Measurements from ENCODE around the gene ASB10.

The ASB10 gene, protein sequence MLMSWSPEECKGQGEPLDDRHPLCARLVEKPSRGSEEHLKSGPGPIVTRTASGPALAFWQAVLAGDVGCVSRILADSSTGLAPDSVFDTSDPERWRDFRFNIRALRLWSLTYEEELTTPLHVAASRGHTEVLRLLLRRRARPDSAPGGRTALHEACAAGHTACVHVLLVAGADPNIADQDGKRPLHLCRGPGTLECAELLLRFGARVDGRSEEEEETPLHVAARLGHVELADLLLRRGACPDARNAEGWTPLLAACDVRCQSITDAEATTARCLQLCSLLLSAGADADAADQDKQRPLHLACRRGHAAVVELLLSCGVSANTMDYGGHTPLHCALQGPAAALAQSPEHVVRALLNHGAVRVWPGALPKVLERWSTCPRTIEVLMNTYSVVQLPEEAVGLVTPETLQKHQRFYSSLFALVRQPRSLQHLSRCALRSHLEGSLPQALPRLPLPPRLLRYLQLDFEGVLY

DNA sequence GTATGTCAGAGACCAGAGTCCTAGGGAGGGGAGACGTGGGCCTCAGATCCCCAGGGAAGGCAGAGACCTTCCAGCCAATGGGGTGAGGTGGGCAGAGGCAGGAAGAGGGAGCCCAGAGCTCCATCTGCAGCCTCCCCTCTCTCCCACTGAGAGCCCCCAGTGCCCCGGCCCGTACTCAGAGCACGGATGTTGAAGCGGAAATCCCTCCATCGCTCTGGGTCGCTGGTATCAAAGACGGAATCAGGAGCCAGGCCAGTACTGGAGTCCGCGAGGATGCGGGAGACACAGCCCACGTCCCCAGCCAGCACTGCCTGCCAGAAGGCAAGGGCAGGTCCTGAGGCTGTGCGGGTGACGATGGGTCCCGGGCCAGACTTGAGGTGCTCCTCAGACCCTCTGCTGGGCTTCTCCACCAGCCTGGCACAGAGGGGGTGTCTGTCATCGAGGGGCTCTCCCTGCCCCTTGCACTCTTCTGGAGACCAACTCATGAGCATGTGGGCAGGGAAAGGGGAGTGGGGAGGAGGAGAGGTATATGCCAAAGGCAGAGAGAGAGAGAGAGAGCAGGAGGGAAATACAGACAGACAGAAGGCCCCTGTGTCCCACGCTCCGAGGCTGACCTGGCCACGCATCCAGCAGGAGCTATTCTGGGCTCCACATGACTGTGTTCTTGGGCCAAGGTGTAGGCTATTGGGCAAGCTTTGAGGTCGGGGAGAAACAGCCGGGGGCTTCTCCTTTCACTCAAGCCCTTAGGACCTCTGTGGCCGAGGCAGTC is at the start of gene ASB10:
TSS of gene ASB10 (minus strand) at position 611 of the 769 bp plus-strand sequence. CDS start at position 491, 120 bp downstream.
- no peak for DNase-seq

DNA sequence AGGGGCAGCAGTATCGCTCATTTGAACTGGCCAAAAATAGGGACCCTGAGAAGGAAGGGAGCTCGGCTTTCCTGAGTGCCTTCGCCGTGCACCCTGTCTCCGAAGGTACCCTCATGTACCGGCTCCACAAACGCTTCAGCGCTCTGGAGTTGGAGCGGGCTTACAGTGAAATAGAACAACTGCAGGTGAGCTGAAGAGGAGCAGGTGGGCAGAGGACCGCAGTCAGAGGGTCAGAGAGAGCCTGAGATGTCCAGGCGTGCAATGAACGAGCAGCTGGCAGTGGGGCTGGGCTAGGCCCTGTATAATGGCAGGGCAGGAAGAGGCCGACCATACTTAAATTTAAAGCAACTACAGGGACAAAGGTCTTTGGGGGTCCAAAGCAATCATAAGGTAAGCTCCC is 49.4 kb upstream of the ASB10 start:
- DNase-seq: peak; percentile 36

DNA sequence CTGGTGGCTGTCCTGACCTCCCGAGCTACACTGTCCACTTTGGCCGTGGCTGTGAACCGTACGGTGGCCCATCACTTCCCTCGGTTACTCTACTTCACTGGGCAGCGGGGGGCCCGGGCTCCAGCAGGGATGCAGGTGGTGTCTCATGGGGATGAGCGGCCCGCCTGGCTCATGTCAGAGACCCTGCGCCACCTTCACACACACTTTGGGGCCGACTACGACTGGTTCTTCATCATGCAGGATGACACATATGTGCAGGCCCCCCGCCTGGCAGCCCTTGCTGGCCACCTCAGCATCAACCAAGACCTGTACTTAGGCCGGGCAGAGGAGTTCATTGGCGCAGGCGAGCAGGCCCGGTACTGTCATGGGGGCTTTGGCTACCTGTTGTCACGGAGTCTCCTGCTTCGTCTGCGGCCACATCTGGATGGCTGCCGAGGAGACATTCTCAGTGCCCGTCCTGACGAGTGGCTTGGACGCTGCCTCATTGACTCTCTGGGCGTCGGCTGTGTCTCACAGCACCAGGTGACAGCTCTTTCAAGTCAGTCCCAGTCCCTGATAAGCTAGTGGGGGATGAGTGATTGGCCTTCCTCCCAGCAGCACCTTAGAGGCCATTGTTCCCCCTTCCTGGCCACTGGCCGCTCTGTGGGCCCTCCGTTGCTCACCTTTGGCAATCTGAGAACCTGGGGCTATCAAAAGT is 48.2 kb upstream of the ASB10 start:
- DNase-seq: peak; percentile 42

DNA sequence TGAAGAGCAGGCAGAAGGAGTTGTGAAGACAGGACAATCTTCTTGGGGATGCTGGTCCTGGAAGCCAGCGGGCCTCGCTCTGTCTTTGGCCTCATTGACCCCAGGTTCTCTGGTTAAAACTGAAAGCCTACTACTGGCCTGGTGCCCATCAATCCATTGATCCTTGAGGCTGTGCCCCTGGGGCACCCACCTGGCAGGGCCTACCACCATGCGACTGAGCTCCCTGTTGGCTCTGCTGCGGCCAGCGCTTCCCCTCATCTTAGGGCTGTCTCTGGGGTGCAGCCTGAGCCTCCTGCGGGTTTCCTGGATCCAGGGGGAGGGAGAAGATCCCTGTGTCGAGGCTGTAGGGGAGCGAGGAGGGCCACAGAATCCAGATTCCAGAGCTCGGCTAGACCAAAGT is 46.8 kb upstream of the ASB10 start:
- DNase-seq: peak; percentile 40

DNA sequence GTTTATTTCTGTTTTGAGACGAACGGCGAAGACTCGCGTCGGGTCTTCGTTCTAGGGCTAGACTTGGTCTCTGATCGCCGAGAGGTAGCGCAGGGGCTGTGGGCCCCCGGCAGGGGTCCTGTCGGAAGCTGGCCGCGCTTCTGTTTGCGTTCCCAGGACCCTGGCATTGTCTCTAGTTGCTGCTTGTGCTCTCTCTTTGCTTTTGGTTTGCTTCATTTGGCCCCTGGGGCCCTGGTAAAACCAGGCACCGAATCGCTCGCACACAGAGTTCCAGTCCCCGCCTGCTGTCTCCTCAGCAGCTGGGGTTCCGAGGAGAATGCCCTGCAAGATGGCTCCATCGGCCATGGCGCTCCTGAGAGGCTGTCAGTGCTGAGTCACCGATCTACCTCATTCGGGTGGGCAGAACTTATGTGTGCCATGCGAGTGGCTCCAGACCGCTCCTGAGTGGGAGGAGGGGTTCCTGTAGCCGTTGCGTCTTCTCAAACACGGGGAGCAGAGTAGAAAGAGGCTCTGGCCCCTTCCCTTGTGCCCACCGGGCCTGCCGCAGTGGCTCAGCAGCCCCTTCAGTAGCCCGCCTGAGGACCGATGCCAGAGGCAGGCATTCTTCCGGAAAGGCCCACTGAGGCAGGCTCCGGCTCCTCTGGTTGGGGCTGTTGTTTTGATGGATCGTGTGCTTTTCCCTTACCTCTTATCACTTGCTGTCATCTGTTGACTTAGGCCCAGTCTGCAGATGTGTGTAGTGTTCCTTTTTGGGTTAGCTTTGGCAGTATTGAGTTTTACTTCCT is 46.1 kb upstream of the ASB10 start:
- DNase-seq: peak; percentile 46

DNA sequence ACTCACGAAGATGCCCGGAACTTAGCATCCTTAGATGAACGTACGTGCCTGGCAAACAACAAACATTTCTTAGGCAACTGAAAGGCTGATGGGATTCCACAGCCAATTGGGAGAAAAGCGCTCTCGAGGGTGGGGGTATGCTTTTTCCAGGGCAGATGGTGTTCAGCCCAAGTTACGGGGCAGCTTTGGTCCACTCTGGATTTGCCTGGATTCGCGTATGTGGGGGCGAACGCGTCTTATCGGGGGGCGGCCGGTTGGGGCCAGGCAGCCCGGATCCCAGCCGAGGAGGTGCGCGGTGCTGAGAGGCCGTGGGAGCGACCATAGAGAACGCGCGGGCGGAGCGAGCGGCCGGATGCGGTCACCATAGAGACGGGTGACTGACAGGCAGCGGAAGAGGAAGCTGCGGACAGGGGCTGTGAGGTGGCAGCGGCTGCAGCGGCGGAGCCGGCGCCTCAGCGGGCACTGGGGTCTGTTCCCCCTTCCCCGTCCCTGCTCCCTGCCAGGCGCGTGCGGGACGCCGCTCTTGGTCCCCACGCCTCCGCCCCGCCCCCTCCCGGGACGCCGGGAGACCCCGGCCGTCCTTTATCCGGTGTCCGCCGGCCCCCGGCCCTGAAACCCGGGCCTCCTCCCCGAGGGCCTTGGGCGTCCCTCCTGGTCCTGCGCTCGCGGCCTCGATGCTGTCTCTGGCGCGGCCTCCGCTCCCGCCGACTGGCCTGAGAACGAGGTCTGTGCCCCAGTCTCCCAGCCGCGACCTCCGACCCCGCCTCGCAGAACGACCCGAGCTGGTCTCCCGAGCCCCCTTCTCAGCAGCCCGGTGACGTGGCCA is 45.3 kb upstream of the ASB10 start, which contains the start of gene CHPF2:
TSS of gene CHPF2 (plus strand) at position 393 of the 826 bp plus-strand sequence. CDS start 1,529 bp downstream, outside the sequence.
- DNase-seq: peak; percentile 93

DNA sequence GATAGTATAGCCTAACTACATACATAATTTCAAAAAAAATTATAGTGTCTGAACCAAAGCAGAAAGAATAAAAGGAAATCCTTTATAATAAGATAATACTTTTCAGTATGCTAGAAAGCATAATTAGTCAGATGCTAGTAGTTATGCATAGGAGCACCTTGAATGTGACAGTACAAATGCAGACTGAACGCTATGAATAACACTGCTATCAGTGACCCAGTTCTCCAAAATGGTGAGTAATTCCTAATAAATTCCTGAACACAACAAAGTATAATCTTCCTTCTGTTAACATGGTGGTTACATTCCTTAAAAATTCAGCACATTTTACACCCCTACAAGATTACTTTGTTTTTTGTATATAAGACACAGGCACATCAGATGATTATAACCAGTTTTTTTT is 44.0 kb upstream of the ASB10 start:
- DNase-seq: no peak

DNA sequence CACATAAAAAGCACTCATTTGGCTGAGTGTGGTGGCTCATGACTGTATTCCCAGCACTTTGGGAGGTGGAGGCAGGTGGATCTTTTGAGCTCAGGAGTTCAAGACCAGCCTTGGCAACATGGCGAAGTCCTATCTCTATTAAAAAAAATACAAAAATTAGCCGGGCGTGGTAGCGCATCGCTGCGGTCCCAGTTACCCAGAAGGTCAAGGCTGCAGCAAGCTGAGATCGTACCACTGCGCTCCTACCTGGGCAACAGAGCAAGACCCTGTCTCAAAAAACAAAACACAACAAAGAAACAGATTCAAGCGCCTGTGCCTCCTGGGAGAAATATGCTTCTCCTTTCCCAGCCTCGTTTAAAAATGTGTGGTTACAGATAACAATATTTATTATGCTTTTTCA is 42.2 kb upstream of the ASB10 start:
- DNase-seq: no peak

DNA sequence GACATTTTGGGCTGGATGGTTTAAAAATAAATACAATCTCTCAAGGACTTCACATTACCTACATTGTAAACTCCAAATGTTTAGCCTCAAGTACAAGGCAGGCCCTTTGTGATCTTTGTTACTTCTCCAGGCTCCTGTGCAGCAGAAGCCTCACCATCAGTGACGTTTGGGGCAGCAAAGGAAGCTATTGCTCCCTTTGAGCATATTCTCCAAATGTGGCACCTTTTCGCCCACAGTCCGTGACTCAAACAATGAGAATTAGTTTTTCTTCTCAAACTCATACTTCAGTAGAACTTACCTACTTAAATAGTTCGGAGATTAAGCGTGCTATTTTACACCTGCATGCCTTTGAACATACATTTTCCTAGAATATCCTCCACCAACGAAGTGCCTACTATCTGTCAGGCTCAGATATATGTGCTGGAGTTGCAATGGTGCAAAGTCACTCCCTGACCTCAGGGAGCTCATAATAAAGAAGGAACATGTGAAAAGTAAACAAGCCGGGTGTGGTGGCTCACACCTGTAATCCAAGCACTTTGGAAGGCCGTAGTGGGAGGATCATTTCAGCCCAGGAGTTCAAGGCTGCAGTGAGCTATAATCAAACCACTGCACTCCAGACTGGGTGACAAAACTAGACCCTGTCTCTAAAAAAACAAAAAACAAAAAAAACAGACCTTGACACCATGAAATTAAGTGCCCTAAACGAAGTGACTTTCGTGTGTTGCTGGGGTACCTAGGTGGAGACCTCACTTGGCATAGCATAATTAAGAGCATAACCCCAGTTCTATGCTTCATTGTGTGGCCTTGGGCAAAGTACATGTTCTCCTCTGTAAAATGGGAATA is 41.2 kb upstream of the ASB10 start:
- no peak for DNase-seq

DNA sequence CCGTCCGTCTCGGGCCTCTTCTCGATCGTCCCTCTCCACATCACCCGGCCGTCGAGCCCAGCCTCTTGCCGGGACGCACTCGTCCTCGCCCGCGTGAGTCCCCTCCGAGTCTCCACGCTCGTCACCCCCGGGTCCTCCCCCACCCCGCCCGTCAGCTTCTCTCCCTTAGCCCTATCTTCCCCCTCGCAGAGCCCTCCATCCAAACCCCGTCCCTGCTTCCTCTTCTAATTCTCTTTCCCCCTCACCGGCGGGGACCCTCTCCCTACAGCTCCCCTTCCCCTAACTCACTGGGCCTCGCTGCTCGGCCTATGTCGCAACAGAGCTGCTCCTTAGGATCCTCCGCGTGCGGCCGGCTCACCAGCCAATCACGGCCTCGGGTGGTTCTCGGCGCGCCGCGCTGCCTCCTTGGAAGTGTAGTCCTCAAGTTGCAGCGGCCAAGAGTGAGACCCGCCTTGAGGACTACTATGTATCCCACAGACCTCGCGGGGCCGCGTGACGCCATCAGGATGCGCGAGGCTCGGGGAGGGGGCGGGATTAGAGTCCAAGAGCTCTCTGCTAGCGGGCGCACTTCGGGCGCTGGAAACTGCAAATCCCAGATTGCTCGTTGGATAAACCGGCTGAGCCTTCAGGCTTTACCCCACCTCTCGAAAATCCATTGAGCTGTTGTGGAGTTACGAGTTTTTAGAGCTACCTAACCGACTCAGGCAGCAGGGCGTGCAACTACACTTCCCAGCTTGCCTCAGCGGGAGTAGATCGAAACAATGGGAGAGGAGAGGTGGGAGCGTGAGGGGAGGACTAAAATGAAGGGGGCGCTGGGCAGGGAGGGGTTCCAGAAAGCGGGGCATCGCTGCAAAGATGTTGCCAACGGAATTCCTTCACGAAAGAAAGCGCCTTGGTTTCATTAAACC is 40.1 kb upstream of the ASB10 start, which contains the start of gene ABCF2:
TSS of gene ABCF2 (minus strand) at position 331 of the 908 bp plus-strand sequence. CDS start 747 bp downstream, outside the sequence.
- DNase-seq: peak; percentile 100

DNA sequence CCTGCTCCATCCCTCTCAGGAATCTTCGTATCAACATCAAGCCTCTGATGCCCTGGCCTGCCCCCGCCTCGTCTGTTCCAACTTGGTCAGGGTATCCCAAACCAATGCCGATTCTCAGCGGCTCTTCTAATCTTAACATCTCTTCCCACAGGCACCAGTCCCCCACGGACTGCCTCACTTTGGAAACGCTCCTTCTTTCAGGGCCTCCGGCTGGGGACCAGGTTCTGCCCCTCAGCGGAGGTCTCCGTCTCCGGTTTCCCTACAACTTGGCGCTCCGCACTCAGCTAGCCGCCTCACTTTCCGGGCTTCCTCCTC is 39.5 kb upstream of the ASB10 start:
- no peak for DNase-seq

DNA sequence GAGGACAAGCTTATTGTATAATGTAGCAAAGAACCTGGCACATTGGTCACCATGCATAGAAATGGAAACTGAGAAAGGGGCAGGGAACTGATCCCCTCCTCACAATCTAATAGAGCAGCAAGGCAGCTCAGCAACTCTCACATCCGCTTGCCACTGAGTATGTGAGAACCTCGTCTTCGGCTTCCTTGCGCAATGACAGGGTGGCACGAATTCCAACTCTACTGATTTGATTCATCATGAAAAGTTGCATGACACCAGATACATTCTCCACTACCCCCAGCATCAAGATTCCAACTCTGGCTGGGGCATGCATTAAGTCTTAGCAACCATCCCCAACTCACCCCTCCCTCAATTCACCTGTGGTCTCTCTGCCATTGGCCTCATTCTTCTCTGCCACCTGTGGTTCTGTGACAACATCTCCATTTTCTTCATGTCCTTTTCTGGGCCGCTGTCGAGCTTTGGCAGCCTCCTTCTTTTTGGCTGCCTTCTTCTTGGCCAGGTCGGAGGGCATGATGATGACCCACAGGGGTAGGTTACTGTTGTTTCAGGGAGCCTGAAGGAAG is 39.0 kb upstream of the ASB10 start:
- no peak for DNase-seq

DNA sequence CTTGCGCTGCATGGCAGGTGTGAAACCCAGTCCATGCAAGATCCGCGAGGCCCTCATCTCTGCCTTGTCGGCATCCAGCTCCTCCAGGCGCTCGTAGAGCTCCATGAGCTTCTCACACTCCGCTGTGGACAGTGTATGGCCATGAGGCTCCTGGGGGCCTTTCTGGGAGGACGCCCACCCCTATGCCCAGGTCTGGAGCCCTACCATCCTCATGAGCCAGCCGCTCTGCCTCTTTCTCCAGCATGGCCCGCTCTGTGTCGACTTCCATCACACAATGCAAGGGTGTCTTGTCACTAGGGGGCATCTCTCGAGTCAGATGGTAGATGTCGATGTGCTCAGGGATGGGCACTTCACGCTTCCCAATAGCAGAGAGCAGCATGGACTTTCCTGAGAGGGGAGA is 36.7 kb upstream of the ASB10 start:
- no peak for DNase-seq

DNA sequence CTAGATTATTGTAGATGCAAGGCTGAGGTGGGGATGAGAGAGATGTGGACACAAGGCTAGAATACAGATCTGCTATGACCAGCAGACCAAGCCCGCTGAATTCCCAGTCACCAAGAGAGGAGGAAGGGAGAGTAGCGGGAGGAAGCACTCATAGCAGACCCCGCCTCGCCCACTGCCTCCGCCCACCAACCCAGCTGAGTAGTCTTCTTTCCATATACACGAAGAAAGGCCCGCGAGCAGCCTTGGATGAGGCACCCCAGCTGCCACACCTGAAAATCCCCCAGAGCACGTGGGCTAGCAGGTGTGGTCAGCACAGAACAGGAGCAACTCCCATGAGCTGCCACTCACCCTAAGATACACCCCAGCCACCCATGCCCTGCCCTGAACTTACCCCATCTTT is 31.1 kb upstream of the ASB10 start:
- DNase-seq: no peak

DNA sequence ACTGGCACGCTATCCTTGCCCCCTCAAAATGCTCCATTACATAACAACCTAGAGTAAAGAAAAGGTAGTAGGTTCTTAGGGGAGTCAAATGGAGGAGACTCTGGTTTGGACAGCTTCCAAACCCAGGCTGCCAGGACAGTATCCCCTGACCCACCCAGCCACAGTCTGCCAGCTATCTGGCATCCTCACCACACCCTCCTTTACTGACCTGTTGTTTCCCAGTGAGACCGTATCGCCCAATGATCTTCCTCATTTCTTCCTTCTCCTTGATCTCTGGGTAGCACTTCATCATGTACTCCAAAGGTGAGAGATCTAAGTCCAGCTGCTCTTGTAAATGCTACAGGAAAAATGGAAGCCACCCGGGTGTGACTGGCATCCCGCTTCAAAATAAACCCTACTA is 28.3 kb upstream of the ASB10 start:
- no peak for DNase-seq

DNA sequence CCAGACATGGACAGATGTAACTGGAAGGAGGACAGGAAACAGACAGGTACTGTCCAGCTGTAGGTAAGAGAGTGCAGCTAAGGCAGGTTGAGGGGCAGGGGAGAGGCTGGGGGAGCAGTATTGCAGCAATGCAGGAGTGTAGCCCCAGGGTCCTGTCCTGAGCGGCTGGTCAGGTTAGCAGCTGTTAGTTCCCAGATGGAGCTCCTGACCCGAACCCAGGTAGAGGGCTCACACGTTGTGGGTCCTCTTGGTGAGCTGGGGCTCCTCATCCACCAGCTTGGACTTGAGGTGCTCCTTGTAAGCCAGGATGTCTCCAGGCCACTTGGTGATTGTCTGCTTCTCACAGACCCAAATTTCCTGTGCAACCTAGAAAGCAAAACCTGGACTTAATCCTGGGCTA is 26.8 kb upstream of the ASB10 start:
- DNase-seq: no peak

DNA sequence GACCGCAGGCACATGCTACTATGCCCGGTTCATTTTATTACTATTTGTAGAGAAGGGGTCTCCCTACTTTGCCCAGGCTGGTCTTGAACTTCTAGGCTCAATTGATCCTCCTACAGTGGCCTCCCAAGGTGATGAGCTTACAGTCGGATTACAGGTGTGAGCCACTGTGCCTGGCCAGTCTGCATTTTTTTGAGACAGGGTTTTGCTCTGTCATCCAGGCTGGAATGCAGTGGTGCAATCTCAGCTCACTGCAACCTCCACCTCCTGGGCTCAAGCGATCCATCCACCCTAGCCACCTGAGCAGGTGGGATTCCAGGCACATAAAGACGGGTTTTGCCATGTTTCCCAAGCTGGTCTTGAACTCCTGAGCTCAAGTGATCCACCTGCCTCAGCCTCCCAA is 25.6 kb upstream of the ASB10 start:
- DNase-seq: no peak

DNA sequence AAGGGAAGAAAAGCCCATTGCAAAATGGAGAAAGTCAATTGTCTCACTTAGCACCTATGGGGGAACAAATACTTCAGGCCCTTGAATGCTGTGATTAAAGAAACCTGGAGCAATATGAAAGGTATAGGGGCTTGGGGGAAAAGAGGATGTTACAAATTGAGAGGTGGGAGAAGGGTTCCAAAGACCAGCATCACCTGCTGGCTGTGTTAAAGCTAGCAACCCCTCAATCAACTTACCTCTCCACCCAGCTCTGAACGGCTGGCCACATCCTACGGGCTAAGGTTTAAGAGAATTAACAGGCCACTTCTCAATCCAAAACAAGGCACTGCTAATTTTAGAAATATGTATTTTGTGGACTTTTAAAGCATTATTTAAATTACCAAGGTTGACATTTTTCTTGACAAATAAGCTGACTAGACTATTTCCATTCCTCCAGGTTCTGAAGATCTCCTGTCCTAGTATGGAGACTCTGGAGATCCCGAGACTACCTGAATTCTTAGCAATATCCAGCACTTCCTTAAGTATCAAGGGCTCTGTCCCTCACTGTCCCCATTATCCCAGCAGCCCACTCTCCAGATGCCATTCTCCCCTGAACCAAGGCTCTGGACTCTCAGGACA is 24.2 kb upstream of the ASB10 start:
- no peak for DNase-seq
